CD4-positive, alpha-beta memory T cell (primary cell): ENCODE measurements around the gene LGR6. TPM values are rescaled to one million over a fixed set of nuclear protein-coding genes. Genes with fewer than 3 reads are reported as not detected.
"Not testable (repeated sequence)": the region's sequence is repeated elsewhere in the genome, so short reads cannot be mapped to it uniquely, and the experiment has no call there.

Source experiments
- CTCF ChIA-PET: fragments of 350-600 bp; sonication (Branson Sonifier 250); formaldehyde crosslinking; loops from one replicate; lab custom pipeline; 2021; ENCODE audit warnings: inconsistent platforms; ENCODE audit not compliant: partially characterized antibody; lab: Charles Lee
- POLR2A ChIA-PET: fragments of 350-600 bp; sonication (Branson Sonifier 250); formaldehyde crosslinking; loops from one replicate; lab custom pipeline; 2021; ENCODE audit not compliant: partially characterized antibody; lab: Charles Lee
- DNase-seq, 5 donors: peaks; one replicate each; pipeline versions ENCODE4 v3.0.0 to v3.0.0-alpha.2; 2020 to 2022; ENCODE audit warnings: mixed read lengths in 1 of 5
- H3K27ac ChIP-seq: one replicate; pipeline ENCODE4 v1.7.0; 2013; ENCODE audit warnings: low read depth, low read length
- H3K27me3 ChIP-seq: 2 replicates; pipeline ENCODE4 v1.7.0; 2013; ENCODE audit warnings: mild to moderate bottlenecking, low read length, moderate library complexity; ENCODE audit not compliant: insufficient read depth
- H3K36me3 ChIP-seq: 2 replicates; pipeline ENCODE4 v1.7.0; 2013; ENCODE audit warnings: mild to moderate bottlenecking, low read length, moderate library complexity; ENCODE audit not compliant: insufficient read depth
- H3K4me1 ChIP-seq: 2 replicates; pipeline ENCODE4 v1.7.0; 2013; ENCODE audit warnings: mild to moderate bottlenecking, low read length, moderate library complexity; ENCODE audit not compliant: insufficient read depth
- H3K4me3 ChIP-seq, 2 donors: one replicate each; pipeline ENCODE4 v1.7.0; 2013; ENCODE audit warnings: low read length in 2 of 2, mild to moderate bottlenecking in 1 of 2
- H3K9me3 ChIP-seq, 2 donors: one replicate each; pipeline ENCODE4 v1.7.0; 2013; ENCODE audit warnings: low read length in 2 of 2, control low read depth in 1 of 2; ENCODE audit not compliant: control insufficient read depth in 1 of 2
- H3K27ac Mint-ChIP-seq, 7 donors: one replicate each; pipeline ENCODE4 v1.8.0; 2020 to 2021; ENCODE audit warnings: mixed read lengths in 7 of 7, mild to moderate bottlenecking in 6 of 7, inconsistent platforms in 3 of 7, moderate library complexity in 3 of 7
- H3K27me3 Mint-ChIP-seq, 2 donors: one replicate each; pipeline ENCODE4 v1.8.0; 2020 to 2021; ENCODE audit warnings: mixed read lengths in 2 of 2
- H3K36me3 Mint-ChIP-seq, 2 donors: one replicate each; pipeline ENCODE4 v1.8.0; 2020 to 2021; ENCODE audit warnings: mixed read lengths in 2 of 2, inconsistent platforms in 1 of 2, mild to moderate bottlenecking in 1 of 2
- H3K4me1 Mint-ChIP-seq, 4 donors: one replicate each; pipeline ENCODE4 v1.8.0; 2020 to 2021; ENCODE audit warnings: mixed read lengths in 4 of 4, mild to moderate bottlenecking in 1 of 4
- H3K4me3 Mint-ChIP-seq, 8 donors: one replicate each; pipeline ENCODE4 v1.8.0; 2020 to 2021; ENCODE audit warnings: mixed read lengths in 8 of 8, mild to moderate bottlenecking in 7 of 8, moderate library complexity in 6 of 8, inconsistent platforms in 3 of 8
- H3K9me3 Mint-ChIP-seq, 8 donors: one replicate each; pipeline ENCODE4 v1.8.0; 2020 to 2021; ENCODE audit warnings: mixed read lengths in 8 of 8, mild to moderate bottlenecking in 5 of 8, inconsistent platforms in 3 of 8, moderate library complexity in 1 of 8
- intact Hi-C: fragments of 100-400 bp; cut with micrococcal nuclease; formaldehyde crosslinking; loops from one replicate; pipeline ENCODE4 v1.15.1; 2023
- polyA plus RNA-seq, 2 donors: library from polyadenylated mRNA; unstranded; fragments of 300-500 nt; fragmentation: Illumina TruSeq; gene quantifications; one replicate each; pipeline ENCODE4 v1.2.3, GENCODE V29; 2021
- total RNA-seq, 2 experiments: library from RNA; stranded (reverse); gene quantifications; one replicate each; pipeline ENCODE4 v1.2.3, GENCODE V29; 2021

Gene LGR6
- total and polyA plus RNA-seq, 4 experiments from 2014 or later = 0.16 to 0.33 (median 0.17) TPM; not detected in 1

GRCh38 chr1:202186327-202186726 is 7.3 kb upstream of the LGR6 start:
- H3K4me3 Mint-ChIP-seq = no peak overlapping the region
- peaks cover 9 to 16% (median 13%) of the 10 kb centered on the region in 4 donors for H3K4me1 Mint-ChIP-seq
- Histone ChIP-seq H3K9me3 (no peaks in the 10 kb centered on the region), H3K36me3 (no peaks in the 10 kb centered on the region), H3K27me3 (no peaks in the 10 kb centered on the region), H3K27ac (no peak overlapping the region), H3K4me3 (no peak overlapping the region), H3K4me1 (peaks cover 5% of the 10 kb centered on the region)
- H3K9me3 Mint-ChIP-seq = no peaks in the 10 kb centered on the region
- no peaks in the 10 kb centered on the region for H3K36me3 Mint-ChIP-seq
- DNase-seq = no peak
- peaks cover 4 to 6% of the 10 kb centered on the region in 2 donors for H3K27me3 Mint-ChIP-seq
- H3K27ac Mint-ChIP-seq = no peak overlapping the region
- intact Hi-C loops = no loop called here
- CTCF ChIA-PET = interaction anchor here (1.2 to 5.2 kb wide), 4 partner anchors 14 to 34 kb away, joined by 3 to 41 read pairs (median 22); partner anchors contain the start of gene PTPN7
- POLR2A ChIA-PET = no interaction called here

GRCh38 chr1:202187041-202187671 is 6.4 kb upstream of the LGR6 start:
- Histone ChIP-seq H3K4me1 (peaks cover 5% of the 10 kb centered on the region), H3K9me3 (no peaks in the 10 kb centered on the region), H3K27ac (no peak overlapping the region), H3K27me3 (no peaks in the 10 kb centered on the region), H3K36me3 (no peaks in the 10 kb centered on the region), H3K4me3 (no peak overlapping the region)
- Mint-ChIP-seq H3K9me3 (no peaks in the 10 kb centered on the region), H3K27ac (no peak overlapping the region), H3K4me1 (peaks cover 9 to 16% (median 13%) of the 10 kb centered on the region in 4 donors), H3K4me3 (no peak overlapping the region), H3K27me3 (peaks cover 2 to 6% of the 10 kb centered on the region in 2 donors), H3K36me3 (no peaks in the 10 kb centered on the region)
- CTCF ChIA-PET = interaction anchor here (0.9 to 5.2 kb wide), 5 partner anchors 25 to 92 kb away, joined by 3 to 41 read pairs (median 3); partner anchors contain the start of gene PTPN7
- no peak for DNase-seq
- POLR2A ChIA-PET = no interaction called here
- intact Hi-C loops = no loop called here

- ChIA-PET POLR2A (no interaction called here), CTCF (interaction anchor here (0.9 to 5.2 kb wide), 8 partner anchors 12 to 531 kb away, joined by 3 to 41 read pairs (median 22); partner anchors contain the start of gene PTPN7)
- H3K27me3 Mint-ChIP-seq = peaks cover 4 to 13% of the 10 kb centered on the region in 2 donors
- Histone ChIP-seq H3K36me3 (no peaks in the 10 kb centered on the region), H3K4me3 (no peak overlapping the region), H3K9me3 (no peaks in the 10 kb centered on the region), H3K4me1 (peaks cover 5% of the 10 kb centered on the region), H3K27ac (no peak overlapping the region), H3K27me3 (peaks cover 3% of the 10 kb centered on the region)
- H3K27ac Mint-ChIP-seq = peak overlapping the region in 1 of 7 donors; percentile 29
- H3K9me3 Mint-ChIP-seq = no peaks in the 10 kb centered on the region
- no peaks in the 10 kb centered on the region for H3K36me3 Mint-ChIP-seq
- no peak for DNase-seq
- peaks cover 9 to 16% (median 13%) of the 10 kb centered on the region in 4 donors for H3K4me1 Mint-ChIP-seq
- peak overlapping the region in 1 of 8 donors; percentile 2 for H3K4me3 Mint-ChIP-seq
- intact Hi-C loops = no loop called here
These were observed 5.7 kb upstream of the LGR6 start for GRCh38 chr1:202187697-202188407.

- Mint-ChIP-seq H3K27me3 (peaks cover 6 to 15% of the 10 kb centered on the region in 2 donors), H3K4me3 (no peak overlapping the region), H3K36me3 (no peaks in the 10 kb centered on the region), H3K27ac (no peak overlapping the region), H3K4me1 (peaks cover 5 to 14% (median 8%) of the 10 kb centered on the region in 4 donors), H3K9me3 (no peaks in the 10 kb centered on the region)
- DNase-seq = peak; percentile 62 to 73 (median 66)
- intact Hi-C loops = no loop called here
- Histone ChIP-seq H3K27ac (no peak overlapping the region), H3K4me3 (no peak overlapping the region), H3K27me3 (peaks cover 13% of the 10 kb centered on the region), H3K36me3 (no peaks in the 10 kb centered on the region), H3K9me3 (no peaks in the 10 kb centered on the region), H3K4me1 (peaks cover 11% of the 10 kb centered on the region)
- ChIA-PET POLR2A (no interaction called here), CTCF (interaction anchor here (0.8 to 3.0 kb wide), 18 partner anchors 8 to 530 kb away, joined by 3 to 30 read pairs (median 4); partner anchors contain the start of gene PTPN7)
These were observed 4.4 kb upstream of the LGR6 start for GRCh38 chr1:202189001-202189790.

GRCh38 chr1:202189918-202190715 is 3.5 kb upstream of the LGR6 start:
- Mint-ChIP-seq H3K9me3 (no peaks in the 10 kb centered on the region), H3K27ac (no peak overlapping the region), H3K4me3 (no peak overlapping the region), H3K36me3 (no peaks in the 10 kb centered on the region), H3K27me3 (peaks cover 8 to 12% of the 10 kb centered on the region in 2 donors), H3K4me1 (peaks cover 0 to 5% (median 2%) of the 10 kb centered on the region in 4 donors)
- Histone ChIP-seq H3K9me3 (no peaks in the 10 kb centered on the region), H3K4me3 (no peak overlapping the region), H3K36me3 (no peaks in the 10 kb centered on the region), H3K27me3 (peaks cover 14% of the 10 kb centered on the region), H3K27ac (no peak overlapping the region), H3K4me1 (peaks cover 6% of the 10 kb centered on the region)
- intact Hi-C loops = no loop called here
- CTCF ChIA-PET = interaction anchor here (0.8 to 3.0 kb wide), 18 partner anchors 8 to 529 kb away, joined by 3 to 30 read pairs (median 4); partner anchors contain the start of gene PTPN7
- no peak for DNase-seq
- POLR2A ChIA-PET = interaction anchor here (1.2 kb wide), 1 partner anchor 30 kb away, joined by 3 read pairs; the partner anchor contains the start of gene PTPN7

GRCh38 chr1:202191391-202191790 is 2.2 kb upstream of the LGR6 start:
- H3K9me3 Mint-ChIP-seq, H3K4me3 ChIP-seq, H3K4me3 Mint-ChIP-seq, H3K36me3 ChIP-seq, H3K4me1 Mint-ChIP-seq, H3K9me3 ChIP-seq, H3K36me3 Mint-ChIP-seq, H3K4me1 ChIP-seq, H3K27ac ChIP-seq, DNase-seq, intact Hi-C loops, H3K27ac Mint-ChIP-seq: not testable (repeated sequence)
- ChIA-PET POLR2A (interaction anchor here (1.5 kb wide), 1 partner anchor 31 kb away, joined by 4 read pairs; the partner anchor contains the start of gene PTPN7), CTCF (interaction anchor here (2.6 to 3.0 kb wide), 3 partner anchors 22 to 528 kb away, joined by 14 to 26 read pairs (median 25); partner anchors contain the start of gene PTPN7)
- H3K27me3 Mint-ChIP-seq = peaks cover 10 to 17% of the 10 kb centered on the region in 2 donors
- H3K27me3 ChIP-seq = peaks cover 14% of the 10 kb centered on the region
